CD4-positive, alpha-beta T cell treated with Interleukin-2 at 100 ng/mL for 4 hours (primary cell): ENCODE data around the gene TGM1.
"Not testable (repeated sequence)": the region's sequence is repeated elsewhere in the genome, so short reads cannot be mapped to it uniquely, and the experiment has no call there.

Experiments used
- DNase-seq: peaks from one replicate; pipeline ENCODE4 v3.0.0-alpha.2; 2020; ENCODE audit warnings: low spot score

TGM1 gene

GRCh38 chr14:24233538-24233866 is 29.5 kb downstream of the TGM1 start:
- no peak for DNase-seq

GRCh38 chr14:24232645-24233537 is 30.1 kb downstream of the TGM1 start, which contains the start of gene GMPR2:
GMPR2 (plus strand) TSS chr14:24232929; CDS start chr14:24233254, 325 bp downstream.
- DNase-seq: no peak

GRCh38 chr14:24232121-24232644 is 30.8 kb downstream of the TGM1 start, which contains the start of gene NEDD8:
NEDD8 (minus strand) TSS chr14:24232367; CDS start chr14:24232267, 100 bp downstream.
- DNase-seq: peak; percentile 88

DNA sequence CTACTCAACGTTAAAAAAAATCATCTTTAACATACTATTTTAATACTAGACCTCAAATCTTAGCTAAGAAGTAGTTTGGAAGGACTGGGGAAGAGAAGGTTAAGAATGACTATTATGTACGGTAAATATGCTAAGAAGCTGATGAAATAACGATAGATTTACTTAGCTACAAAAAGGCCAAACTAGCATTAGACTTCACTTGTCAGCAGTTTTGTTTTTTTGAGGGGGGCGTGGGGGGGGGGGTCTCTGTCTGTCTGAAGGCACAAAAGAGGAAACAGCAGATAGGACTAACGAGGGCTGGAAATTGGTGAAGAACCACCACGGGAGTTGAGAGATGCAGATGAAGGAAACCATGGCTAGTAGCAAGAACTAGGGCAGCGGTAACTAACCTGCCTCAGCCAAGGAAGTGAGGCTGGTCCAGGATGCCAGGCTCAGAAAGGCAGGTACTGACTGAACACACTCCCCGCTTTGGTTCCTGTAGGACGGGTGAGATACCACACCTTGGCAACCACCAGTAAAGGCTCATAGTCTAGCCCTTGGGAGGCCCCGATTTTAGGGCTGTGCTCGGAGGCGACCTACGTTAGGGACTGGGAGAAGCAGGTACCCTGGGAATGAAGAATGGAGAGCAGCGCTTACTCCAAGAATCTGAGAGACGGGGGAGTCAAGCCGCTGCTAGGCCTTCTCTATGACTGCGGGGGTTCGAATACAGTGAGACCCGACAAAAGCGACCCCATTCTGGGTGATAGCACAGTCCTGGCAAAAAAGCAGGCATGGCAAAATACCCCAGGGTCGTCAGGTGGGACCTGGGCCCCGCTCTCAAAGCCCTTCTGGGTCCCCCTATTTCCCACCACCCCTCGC is 31.5 kb downstream of the TGM1 start:
- DNase-seq: no peak

- DNase-seq: no peak
These were observed 34.1 kb downstream of the TGM1 start for GRCh38 chr14:24228902-24229301.

DNA sequence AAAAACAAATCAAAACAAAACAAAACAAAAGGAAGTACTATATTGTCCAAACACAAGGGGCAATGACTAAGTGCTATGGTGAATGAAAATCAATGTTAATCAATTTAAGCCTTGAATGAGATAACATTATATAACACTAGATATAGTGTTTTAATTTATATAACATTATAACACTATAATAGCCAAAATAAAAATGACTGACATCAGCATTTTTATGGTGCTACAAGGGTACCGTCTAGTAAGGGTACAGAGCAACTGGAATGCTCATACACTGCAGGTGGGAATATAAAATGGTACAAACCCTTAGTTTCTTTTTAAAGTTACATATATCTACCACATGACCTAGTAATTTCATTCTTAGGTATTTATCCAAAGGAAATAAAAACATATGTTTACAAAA is 36.5 kb downstream of the TGM1 start:
- no peak for DNase-seq

DNA sequence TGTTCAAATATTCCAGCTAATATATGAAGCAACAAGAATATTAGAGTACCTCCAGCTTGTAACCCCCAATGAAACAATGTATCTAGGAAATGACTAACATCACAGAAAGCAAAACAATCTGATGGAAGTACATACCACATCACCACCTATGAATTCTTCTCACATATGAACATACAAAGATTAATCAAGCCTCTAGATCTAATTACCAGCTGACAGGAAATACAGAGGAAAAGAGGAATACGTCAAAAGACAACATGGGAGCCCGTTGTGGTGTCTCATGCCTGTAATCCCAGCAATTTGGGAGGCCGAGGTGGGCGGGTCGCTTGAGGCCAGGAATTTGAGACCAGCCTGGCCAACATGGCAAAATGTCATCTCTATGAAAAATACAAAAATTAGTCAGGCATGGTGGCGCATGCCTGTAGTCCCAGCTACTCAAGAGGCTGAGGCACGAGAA is 38.3 kb downstream of the TGM1 start:
- no peak for DNase-seq

GRCh38 chr14:24222987-24223386 is 40.0 kb downstream of the TGM1 start:
- not testable (repeated sequence) for DNase-seq

GRCh38 chr14:24219521-24219920 is 43.5 kb downstream of the TGM1 start:
- no peak for DNase-seq

DNA sequence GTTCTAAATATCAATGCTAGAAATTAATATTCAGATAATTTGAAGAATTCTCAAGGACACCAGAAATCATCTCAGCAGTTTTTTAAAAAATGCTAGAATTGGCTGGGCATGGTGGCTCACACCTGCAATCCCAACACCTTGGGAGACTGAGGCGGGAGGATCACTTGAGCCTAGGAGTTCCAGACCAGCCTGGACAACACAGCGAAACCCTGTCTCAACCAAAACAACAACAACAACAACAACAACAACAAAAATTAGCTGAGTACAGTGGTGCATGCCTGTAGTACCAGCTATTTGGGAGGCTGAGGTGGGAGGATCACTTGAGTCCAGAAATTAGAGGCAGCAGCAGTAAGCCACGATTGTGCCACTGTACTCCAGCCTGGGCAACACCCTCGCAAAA is 43.9 kb downstream of the TGM1 start:
- no peak for DNase-seq

GRCh38 chr14:24216876-24217275 is 46.1 kb downstream of the TGM1 start:
- not testable (repeated sequence) for DNase-seq

DNA sequence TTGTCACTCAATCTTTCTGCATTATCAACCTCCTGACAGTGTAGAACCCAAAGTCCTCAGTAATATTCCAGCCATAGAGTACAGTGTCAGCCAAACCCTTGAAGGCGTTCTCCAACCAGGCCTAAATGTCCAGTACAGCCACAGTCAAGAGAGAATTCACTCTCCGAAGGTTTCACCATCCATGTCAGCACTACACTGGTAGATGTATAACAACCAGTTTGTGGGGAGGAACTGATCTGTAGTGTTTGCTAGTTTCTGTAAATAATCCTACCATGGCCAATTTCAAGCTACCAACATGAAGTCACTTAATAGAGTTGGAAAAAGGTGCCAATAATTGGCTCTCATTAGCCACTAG is 46.7 kb downstream of the TGM1 start:
- no peak for DNase-seq

- peak; percentile 89 for DNase-seq
These were observed 47.3 kb downstream of the TGM1 start, which contains the start of gene MDP1 for GRCh38 chr14:24215495-24216344. MDP1 (minus strand) TSS chr14:24216066; CDS start chr14:24215955, 111 bp downstream.

DNA sequence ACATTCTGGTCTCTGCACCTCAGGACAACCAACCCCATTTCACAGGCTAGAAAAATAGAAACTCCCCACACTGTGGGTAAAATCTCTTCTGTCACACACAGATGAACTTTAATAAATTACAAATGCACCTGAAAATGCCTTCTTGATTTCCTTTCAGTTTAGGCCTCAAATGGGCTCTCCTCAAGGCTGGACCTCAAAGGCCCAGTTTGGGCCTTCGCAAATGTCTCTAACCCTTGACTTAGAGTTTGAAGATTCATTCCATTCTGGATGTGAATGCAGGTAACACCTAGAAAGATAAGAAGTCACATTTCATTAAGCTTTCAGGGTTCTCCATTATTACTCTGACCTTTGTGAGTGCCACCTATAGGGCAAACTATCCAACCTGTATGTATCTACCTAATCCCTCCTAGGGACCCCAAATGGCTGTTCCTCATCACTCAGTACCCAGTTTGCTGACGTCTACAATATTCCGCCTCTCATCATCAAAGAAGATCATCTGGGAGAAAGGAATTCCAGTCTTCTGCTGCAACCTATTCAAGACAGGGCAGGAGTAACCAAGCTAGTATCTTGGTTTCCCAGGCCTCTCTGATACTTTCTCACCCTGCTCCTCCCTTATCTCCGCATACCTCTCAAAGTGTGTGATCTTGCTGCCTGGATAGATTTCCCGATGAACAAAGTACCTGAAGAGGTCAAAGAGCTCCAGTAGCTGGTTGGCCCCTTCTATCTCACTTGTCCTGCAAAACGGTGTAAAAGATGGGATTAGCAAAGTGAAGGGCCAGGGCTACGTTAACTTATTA is 48.9 kb downstream of the TGM1 start:
- DNase-seq: no peak

DNA sequence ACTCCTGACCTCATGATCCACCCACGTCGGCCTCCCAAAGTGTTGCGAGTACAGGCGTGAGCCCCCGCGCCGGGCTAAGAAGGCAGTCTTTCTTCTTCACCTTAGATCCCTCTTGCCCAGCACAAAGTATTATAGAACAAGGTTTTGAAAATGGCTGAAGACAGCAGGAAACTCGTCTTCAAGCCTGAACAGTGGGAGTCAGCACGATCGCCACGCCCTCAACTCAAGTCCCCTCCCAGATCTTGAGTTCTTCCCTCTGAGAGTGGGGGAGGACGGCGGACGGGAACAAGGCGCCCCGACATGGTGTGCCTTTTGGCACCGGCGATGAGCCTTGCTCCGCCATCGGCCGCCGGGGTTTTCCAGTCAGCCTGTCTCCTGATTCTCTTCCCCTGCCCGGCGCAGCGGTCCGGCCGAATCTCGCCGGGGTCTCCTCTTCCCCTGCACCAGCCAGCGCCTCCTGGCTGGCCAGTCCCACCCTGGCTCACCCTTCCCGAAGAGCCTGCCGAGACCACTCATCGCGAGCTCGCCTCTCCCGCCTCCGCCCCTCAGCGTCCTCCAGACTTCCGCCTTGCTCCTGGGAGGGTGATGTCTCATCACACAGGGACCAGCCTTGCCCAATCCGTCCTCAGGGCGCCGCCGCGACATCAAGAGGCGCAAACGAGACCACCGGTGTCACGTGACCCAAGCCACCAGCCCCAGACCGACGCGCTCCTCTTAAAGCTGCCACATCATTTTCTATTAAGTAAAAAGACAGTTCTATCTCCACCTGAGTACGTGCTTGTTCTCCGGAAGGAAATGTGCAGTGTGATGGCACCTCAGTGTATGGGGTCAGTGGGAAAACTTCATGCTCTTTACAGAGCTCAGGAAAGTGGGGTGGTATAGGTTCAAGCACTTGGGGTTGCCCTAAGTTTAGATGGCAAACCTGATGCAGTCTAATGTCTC is 49.8 kb downstream of the TGM1 start, which contains the start of gene CHMP4A:
CHMP4A (minus strand) TSS at position 565 of the 942 bp plus-strand sequence; CDS start at position 516, 49 bp downstream.
- DNase-seq: peak; percentile 97

- no peak for DNase-seq
These were observed 51.7 kb downstream of the TGM1 start for GRCh38 chr14:24211311-24211710.

GRCh38 chr14:24207625-24208024 is 55.4 kb downstream of the TGM1 start:
- no peak for DNase-seq

DNA sequence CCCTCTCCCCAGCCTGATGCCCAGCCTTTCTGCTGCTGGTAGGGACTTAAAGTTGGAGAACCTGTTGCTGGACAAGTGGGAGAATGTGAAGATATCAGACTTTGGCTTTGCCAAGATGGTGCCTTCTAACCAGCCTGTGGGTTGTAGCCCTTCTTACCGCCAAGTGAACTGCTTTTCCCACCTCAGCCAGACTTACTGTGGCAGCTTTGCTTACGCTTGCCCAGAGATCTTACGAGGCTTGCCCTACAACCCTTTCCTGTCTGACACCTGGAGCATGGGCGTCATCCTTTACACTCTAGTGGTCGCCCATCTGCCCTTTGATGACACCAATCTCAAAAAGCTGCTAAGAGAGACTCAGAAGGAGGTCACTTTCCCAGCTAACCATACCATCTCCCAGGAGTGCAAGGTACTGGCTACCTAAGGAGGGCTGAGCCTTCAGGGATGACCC is 55.8 kb downstream of the TGM1 start:
- DNase-seq: peak; percentile 15
